Keratinocyte (primary cell): ENCODE results near the gene PAPPA. TPM values are rescaled to one million over a fixed set of nuclear protein-coding genes. Genes with fewer than 3 reads are reported as not detected.

Experiments used
- DNase-seq: peaks from one replicate; pipeline ENCODE4 v3.0.0-alpha.2; 2011; ENCODE audit warnings: low read depth, missing footprints, low spot score
- FAIRE-seq: peaks from 2 replicates; lab custom pipeline; 2011; peaks lifted over from hg19 to GRCh38; lab: Jason Lieb, UNC
- H2AFZ ChIP-seq: 2 replicates; pipeline ENCODE4 v1.6.0; 2012; ENCODE audit warnings: low read length, control low read depth, inconsistent platforms; ENCODE audit not compliant: control insufficient read depth
- H3K27ac ChIP-seq: 2 replicates; pipeline ENCODE4 v1.5.1; 2011; ENCODE audit warnings: low read length; ENCODE audit not compliant: control insufficient read depth, insufficient read depth
- H3K27me3 ChIP-seq: 3 replicates; pipeline ENCODE4 v1.6.0; 2011; ENCODE audit warnings: low read length; ENCODE audit not compliant: control insufficient read depth, insufficient read depth; ENCODE audit errors: extremely low read depth
- H3K36me3 ChIP-seq, 2 experiments: 2 replicates in 1 of 2; 3 replicates in 1 of 2; pipeline ENCODE4 v1.5.1; 2011; ENCODE audit warnings: low read length in 2 of 2, mild to moderate bottlenecking in 1 of 2; ENCODE audit not compliant: control insufficient read depth in 2 of 2, insufficient read depth in 2 of 2; ENCODE audit errors: extremely low read depth in 1 of 2
- H3K4me1 ChIP-seq: 3 replicates; pipeline ENCODE4 v1.5.1; 2011; ENCODE audit warnings: low read length; ENCODE audit not compliant: control insufficient read depth, insufficient read depth; ENCODE audit errors: extremely low read depth
- H3K4me2 ChIP-seq: 3 replicates; pipeline ENCODE4 v1.6.0; 2011; ENCODE audit warnings: low read depth, low read length; ENCODE audit not compliant: control insufficient read depth, insufficient read depth; ENCODE audit errors: extremely low read depth
- H3K4me3 ChIP-seq, 3 experiments: fragments of 200-600 bp in 1 of 3; sonication (generic) in 1 of 3; 2 replicates in 2 of 3; 3 replicates in 1 of 3; pipeline ENCODE4 v1.5.1; 2011 to 2016; ENCODE audit warnings: low read length in 3 of 3, mild to moderate bottlenecking in 3 of 3, control low read depth in 2 of 3, inconsistent platforms in 1 of 3, low read depth in 1 of 3, mixed read lengths in 1 of 3, mixed run types in 1 of 3, moderate library complexity in 1 of 3; ENCODE audit not compliant: control insufficient read depth in 2 of 3, insufficient read depth in 2 of 3; ENCODE audit errors: extremely low read depth in 1 of 3
- H3K79me2 ChIP-seq: 2 replicates; pipeline ENCODE4 v1.6.0; 2012; ENCODE audit warnings: low read length; ENCODE audit not compliant: control insufficient read depth, insufficient read depth
- H3K9ac ChIP-seq: 3 replicates; pipeline ENCODE4 v1.6.0; 2011; ENCODE audit warnings: low read length; ENCODE audit not compliant: control insufficient read depth, insufficient read depth; ENCODE audit errors: extremely low read depth
- H3K9me1 ChIP-seq: 3 replicates; pipeline ENCODE4 v1.6.0; 2011; ENCODE audit warnings: low read length; ENCODE audit not compliant: control insufficient read depth, insufficient read depth; ENCODE audit errors: extremely low read depth
- H3K9me3 ChIP-seq: 2 replicates; pipeline ENCODE4 v1.5.1; 2012; ENCODE audit warnings: low read depth, low read length; ENCODE audit not compliant: control insufficient read depth
- H4K20me1 ChIP-seq: 3 replicates; pipeline ENCODE4 v1.6.0; 2011; ENCODE audit warnings: low read length; ENCODE audit not compliant: control insufficient read depth, insufficient read depth; ENCODE audit errors: extremely low read depth
- EZH2 ChIP-seq: IDR thresholded peaks from one replicate; pipeline ENCODE4 v1.6.1; 2012; ENCODE audit warnings: inconsistent platforms, mild to moderate bottlenecking, low read length, moderate library complexity
- dilution Hi-C: fragments of 300-500 bp; cut with MboI; formaldehyde crosslinking; loops from one replicate; pipeline ENCODE4 v1.7.0; 2020; ENCODE audit warnings: low sequenced_read_pairs; ENCODE audit not compliant: extremely low pct_ligation_motif_present
- polyA plus RNA-seq, 5 experiments: library from polyadenylated mRNA; depleted of rRNA in 3 of 5; stranded (reverse) in 3 of 5; stranded (forward) in 1 of 5; unstranded in 1 of 5; fragments of >200 nt; gene quantifications; 1 replicate in 1 of 5; 2 replicates in 3 of 5; 3 replicates in 1 of 5; pipeline versions ENCODE4 v1.2.1 to v1.2.3, GENCODE V29; 2011 to 2012; ENCODE audit warnings: missing spikeins in 2 of 5, low read depth in 1 of 5, low replicate concordance in 1 of 5
- TF ChIP-seq, protein P1 (sequence below), 3 experiments: IDR thresholded peaks in 1 of 3; conservative IDR thresholded peaks in 1 of 3; optimal IDR thresholded peaks in 1 of 3; 2 replicates in 2 of 3; 3 replicates in 1 of 3; pipeline versions ENCODE3 to v1.5.1; 2011; ENCODE audit warnings: low read length in 3 of 3, mild to moderate bottlenecking in 3 of 3, moderate library complexity in 2 of 3, control low read depth in 1 of 3, inconsistent platforms in 1 of 3; ENCODE audit not compliant: insufficient read depth in 2 of 3; ENCODE audit errors: extremely low read depth in 1 of 3

PAPPA gene
- polyA plus RNA-seq, 1 donor (not counting 4 experiments of a cell fraction or from before 2014, with no cell fraction given) = 0.77 TPM

DNA sequence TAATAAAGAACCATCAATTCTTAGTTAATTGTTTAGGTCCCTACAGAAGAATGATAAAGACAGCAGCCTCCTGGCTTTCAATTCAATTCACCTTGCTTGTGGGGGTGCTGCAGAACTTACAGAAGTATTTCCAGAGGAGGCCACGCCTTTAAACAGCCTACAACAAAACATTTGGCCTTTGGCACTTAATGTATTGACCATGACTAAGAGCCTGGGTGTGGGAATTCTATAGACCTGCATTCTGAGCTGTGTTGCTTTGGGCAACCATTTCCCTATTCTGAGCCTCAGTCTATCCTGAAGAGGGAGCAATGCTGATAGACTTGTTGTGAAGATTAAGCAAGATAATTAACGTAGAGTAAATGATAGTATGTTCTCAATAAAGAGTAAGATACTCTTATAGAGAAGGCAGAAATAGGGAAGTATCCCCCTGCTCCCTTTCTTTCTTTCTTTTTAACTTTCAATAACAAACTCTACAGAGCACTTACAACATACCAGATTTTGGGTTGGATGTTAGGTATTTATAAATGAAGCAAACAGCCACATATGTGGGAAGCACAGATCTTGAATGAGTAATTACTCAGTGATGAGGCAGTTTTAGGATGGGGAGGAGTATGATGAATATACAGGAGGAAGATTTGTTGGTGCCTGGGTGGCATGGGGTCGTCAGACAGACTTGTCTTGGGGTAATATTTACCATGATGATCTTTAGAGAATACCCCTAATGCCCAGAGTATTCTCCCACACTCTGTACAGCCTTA is 28.4 kb downstream of the PAPPA start:
- no peak overlapping the region for H3K9ac ChIP-seq
- H3K27ac ChIP-seq = no peak overlapping the region
- H3K9me3 ChIP-seq = no peaks in the 10 kb centered on the region
- no peak for TF ChIP-seq EZH2
- TF ChIP-seq, protein P1, sequence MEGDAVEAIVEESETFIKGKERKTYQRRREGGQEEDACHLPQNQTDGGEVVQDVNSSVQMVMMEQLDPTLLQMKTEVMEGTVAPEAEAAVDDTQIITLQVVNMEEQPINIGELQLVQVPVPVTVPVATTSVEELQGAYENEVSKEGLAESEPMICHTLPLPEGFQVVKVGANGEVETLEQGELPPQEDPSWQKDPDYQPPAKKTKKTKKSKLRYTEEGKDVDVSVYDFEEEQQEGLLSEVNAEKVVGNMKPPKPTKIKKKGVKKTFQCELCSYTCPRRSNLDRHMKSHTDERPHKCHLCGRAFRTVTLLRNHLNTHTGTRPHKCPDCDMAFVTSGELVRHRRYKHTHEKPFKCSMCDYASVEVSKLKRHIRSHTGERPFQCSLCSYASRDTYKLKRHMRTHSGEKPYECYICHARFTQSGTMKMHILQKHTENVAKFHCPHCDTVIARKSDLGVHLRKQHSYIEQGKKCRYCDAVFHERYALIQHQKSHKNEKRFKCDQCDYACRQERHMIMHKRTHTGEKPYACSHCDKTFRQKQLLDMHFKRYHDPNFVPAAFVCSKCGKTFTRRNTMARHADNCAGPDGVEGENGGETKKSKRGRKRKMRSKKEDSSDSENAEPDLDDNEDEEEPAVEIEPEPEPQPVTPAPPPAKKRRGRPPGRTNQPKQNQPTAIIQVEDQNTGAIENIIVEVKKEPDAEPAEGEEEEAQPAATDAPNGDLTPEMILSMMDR (optimal IDR thresholded peaks at IDR 0.05 in 1 of 3, IDR thresholded peaks at IDR 0.05 in 1 of 3, conservative IDR thresholded peaks at IDR 0.05 in 1 of 3; ENCODE audit: extremely low read depth in 1 of 3, insufficient read depth in 2 of 3, low read length in 3 of 3) = no peak
- no peaks in the 10 kb centered on the region for H4K20me1 ChIP-seq
- H3K4me1 ChIP-seq = no peaks in the 10 kb centered on the region
- H3K36me3 ChIP-seq = no peaks in the 10 kb centered on the region
- peaks cover 2% of the 10 kb centered on the region for H3K27me3 ChIP-seq
- H3K4me2 ChIP-seq = no peak overlapping the region
- FAIRE-seq (peak; percentile 13), DNase-seq (no peak)
- dilution Hi-C loops = no loop called here
- H3K4me3 ChIP-seq = no peak overlapping the region
- no peaks in the 10 kb centered on the region for H3K79me2 ChIP-seq
- no peaks in the 10 kb centered on the region for H3K9me1 ChIP-seq
- H2AFZ ChIP-seq = no peak overlapping the region

DNA sequence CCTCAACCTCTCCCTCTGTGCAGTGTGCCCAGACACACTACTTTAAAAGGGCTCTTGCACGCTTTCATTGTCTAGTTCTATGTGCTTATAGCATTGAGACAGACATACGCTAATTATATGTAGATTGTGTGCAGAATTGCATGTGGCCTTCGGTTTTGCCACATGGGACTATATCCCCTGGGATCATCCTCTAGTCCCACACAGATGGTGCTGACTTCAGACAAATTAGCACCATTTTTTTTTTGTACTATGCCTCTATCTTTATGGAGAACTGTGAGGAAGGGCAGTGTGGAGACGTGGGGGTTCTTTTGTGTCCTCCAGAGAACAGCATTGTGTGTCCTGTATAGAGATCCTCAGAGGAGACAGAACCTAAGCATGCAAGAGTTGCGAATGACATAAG is 29.3 kb downstream of the PAPPA start:
- no peak overlapping the region for H3K4me2 ChIP-seq
- H3K4me3 ChIP-seq = no peak overlapping the region
- peaks cover 2% of the 10 kb centered on the region for H3K27me3 ChIP-seq
- no peak overlapping the region for H3K27ac ChIP-seq
- dilution Hi-C loops = no loop called here
- no peak overlapping the region for H2AFZ ChIP-seq
- H4K20me1 ChIP-seq = no peaks in the 10 kb centered on the region
- DNase-seq (no peak), FAIRE-seq (no peak)
- H3K4me1 ChIP-seq = no peaks in the 10 kb centered on the region
- H3K36me3 ChIP-seq = no peaks in the 10 kb centered on the region
- no peaks in the 10 kb centered on the region for H3K79me2 ChIP-seq
- no peak overlapping the region for H3K9ac ChIP-seq
- no peaks in the 10 kb centered on the region for H3K9me3 ChIP-seq
- no peak for TF ChIP-seq EZH2
- TF ChIP-seq, protein P1 (optimal IDR thresholded peaks at IDR 0.05 in 1 of 3, IDR thresholded peaks at IDR 0.05 in 1 of 3, conservative IDR thresholded peaks at IDR 0.05 in 1 of 3; ENCODE audit: extremely low read depth in 1 of 3, insufficient read depth in 2 of 3, low read length in 3 of 3) = no peak
- no peaks in the 10 kb centered on the region for H3K9me1 ChIP-seq
